AG09309 (cell line): ENCODE data around the gene LAIR1.
"Not testable (repeated sequence)": the region's sequence is repeated elsewhere in the genome, so short reads cannot be mapped to it uniquely, and the experiment has no call there.

Experiments
- DNase-seq: peaks from one replicate; pipeline ENCODE4 v3.0.0-alpha.2; 2010; ENCODE audit warnings: low read depth
- H3K4me3 ChIP-seq: 2 replicates; pipeline ENCODE4 v1.5.1; 2011; ENCODE audit warnings: mild to moderate bottlenecking, low read depth, low read length, moderate library complexity; ENCODE audit not compliant: control insufficient read depth
- TF ChIP-seq, protein P1 (sequence below): IDR thresholded peaks from 2 replicates; pipeline ENCODE4 v1.5.1; 2011; ENCODE audit warnings: mild to moderate bottlenecking, low read depth, low read length, inconsistent platforms; ENCODE audit not compliant: insufficient read depth, control insufficient read depth; ENCODE audit errors: missing control alignments

Gene LAIR1

DNA sequence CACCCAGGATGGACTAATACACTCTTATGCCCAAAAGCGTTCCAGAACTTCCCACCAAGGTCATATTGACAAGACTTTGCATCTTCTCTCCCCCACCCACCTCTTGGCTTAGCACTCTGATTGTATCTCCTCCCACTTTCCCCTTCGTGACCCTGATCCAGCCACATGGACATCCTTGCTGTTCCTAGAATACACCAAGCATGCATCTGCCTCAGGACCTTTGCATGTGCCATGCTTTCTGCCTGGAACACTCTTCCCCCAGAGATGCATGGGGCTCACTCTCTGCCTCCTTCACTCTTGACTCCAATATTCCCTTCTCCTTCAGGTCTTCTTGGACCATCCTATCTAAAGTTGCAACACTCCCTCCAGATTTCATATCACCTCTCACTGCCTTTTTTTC, 16.2 kb upstream of the LAIR1 start:
- H3K4me3 ChIP-seq = no peak overlapping the region
- TF ChIP-seq, protein P1, sequence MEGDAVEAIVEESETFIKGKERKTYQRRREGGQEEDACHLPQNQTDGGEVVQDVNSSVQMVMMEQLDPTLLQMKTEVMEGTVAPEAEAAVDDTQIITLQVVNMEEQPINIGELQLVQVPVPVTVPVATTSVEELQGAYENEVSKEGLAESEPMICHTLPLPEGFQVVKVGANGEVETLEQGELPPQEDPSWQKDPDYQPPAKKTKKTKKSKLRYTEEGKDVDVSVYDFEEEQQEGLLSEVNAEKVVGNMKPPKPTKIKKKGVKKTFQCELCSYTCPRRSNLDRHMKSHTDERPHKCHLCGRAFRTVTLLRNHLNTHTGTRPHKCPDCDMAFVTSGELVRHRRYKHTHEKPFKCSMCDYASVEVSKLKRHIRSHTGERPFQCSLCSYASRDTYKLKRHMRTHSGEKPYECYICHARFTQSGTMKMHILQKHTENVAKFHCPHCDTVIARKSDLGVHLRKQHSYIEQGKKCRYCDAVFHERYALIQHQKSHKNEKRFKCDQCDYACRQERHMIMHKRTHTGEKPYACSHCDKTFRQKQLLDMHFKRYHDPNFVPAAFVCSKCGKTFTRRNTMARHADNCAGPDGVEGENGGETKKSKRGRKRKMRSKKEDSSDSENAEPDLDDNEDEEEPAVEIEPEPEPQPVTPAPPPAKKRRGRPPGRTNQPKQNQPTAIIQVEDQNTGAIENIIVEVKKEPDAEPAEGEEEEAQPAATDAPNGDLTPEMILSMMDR = no peak
- no peak for DNase-seq

DNA sequence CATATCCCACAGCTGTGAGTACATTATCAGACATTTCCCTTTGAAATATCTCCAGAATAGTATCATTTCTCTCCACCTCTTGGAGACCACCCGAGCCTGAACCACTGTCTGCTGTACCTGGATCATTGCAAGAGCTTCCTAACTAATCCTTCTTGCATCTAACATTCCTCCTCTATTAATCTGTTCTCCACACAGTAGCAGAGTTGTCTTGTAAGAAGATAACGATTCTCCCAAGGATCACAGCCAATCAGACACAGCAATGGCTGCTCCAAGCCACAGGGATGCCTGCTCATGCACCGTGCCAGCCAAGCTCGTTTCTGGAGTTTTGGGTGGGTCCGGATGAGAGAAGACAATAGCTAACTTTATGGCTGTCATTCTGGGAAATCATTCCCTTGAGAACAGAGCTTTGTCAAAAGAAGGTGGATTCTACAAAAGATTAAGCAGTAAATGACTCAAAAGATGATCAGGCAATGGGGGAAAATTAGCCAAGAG, 14.5 kb upstream of the LAIR1 start:
- DNase-seq = no peak
- H3K4me3 ChIP-seq = no peak overlapping the region
- TF ChIP-seq, protein P1 = no peak

DNA sequence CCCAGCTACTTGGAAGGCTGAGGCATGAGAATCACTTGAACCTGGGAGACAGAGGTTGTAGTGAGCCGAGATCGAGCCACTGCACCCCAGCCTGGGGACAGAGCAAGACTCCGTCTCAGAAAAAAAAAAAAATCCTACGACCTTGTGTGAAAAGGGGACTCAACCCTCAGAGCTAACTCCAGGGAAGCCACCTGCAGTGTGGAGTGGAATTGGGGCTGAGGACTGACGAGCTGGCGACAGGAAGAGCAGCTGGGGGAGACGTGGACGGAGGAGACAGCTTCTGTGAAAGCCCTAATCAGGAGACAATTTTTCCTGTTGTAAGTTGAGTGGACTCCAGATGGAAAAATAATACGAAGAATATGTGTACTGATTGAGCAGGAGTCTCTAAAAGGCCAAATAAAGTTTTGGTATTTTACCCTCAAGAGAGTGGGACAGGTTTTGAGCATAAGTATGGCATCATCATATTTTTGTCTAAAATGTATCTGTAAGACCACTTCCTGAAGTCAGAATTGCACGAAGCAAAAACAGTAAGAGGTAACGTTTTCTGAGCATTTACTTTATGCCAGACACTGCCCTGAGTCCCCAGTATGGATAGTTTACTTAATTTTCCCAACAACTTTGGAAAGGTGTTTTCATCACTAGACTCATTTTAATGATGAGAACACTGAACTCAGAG, 12.0 kb upstream of the LAIR1 start:
- H3K4me3 ChIP-seq = no peak overlapping the region
- DNase-seq = no peak
- TF ChIP-seq, protein P1 = no peak

DNA sequence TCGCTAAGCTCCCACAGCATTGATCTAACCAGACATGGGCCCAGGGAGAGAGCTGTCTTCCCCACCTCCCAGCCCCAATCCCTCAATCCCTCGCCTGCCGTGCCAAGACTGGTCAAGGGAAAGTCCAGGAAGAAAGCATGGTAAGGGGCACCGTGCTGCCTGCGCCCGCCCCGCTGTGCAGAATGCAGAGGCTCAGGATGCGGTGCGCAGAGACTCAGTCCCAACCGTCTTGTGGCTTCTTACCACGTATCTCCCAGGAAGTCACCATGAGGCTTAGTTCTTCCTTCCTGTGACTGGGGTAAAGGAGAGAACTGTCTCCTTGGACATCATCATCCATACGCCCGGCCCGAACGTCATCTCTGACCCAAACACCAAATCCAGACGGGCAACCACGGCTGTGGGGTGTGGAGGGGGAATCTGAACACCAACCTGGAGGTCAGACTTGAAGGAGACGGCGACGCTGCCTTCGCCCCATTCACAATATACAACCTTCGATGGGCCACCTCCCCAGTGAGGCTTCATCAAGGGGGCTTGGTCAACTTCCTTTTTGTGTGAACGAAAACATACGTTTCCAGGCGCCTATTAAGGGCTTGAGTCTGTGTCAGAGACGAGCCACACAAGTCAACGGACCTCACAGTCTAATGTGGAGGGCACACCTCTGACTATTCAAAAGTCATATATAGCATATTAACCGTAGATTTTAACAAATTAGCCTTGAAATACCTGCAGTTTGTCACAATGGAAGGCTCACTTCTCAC, 10.6 kb upstream of the LAIR1 start:
- not testable (repeated sequence) for DNase-seq, H3K4me3 ChIP-seq

DNA sequence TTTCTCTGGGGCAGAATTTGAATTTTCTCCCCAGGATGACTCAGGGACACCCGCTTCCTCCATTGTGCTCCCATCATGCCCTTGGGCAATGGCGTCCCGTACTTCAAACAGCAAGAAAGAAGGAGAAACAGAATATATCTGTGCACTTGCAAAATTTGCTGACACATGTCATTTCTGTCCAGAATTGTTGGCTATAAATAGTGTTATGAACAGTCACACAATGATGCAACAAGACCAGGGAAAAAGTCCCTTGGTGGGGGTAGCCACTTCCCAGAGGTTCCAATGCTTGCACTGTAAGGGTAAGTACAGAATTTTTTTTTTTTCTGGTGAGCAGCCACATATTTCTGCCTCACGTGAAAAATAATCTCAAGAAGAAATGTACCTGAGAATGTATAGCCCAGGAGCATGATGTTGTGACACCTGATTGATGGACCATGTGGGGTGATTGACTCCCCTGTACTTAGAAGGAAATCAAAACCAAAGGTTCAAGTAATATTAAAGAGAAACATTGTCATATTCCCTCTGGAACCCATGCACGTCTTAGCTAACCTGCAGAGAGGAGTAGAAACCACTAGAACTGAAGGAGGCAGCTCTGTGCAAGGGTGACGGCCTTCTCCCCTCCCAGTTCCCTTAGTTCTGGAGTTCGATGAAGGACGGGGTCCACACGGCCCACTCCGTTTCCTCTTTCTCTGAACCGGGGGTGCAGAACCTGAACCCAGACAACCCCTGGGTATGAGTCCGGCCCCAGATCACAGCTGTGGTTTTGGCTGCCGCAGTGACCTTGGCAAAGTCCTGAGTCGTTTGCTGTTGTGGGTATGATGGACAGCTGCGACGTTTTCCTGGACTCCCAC, 9.3 kb upstream of the LAIR1 start:
- no peak for DNase-seq
- no peak overlapping the region for H3K4me3 ChIP-seq
- TF ChIP-seq, protein P1 = no peak

DNA sequence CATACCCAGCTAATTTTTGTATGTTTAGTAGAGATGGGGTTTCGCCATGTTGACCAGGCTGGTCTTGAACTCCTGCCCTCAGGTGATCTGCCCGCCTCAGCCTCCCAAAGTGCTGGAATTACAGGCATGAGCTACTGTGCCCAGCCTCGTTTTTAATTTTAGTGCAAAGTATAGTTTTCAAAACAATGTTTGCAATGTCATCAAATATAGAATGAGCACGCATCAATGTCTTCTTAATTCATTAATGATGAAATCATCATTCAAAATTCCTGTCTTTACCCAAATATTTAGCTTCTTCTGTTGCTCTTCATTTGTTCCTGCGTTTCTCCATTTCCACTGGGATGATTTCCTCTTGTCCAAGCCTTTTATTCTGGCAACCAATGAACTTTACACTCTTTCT, 6.7 kb upstream of the LAIR1 start:
- DNase-seq = not testable (repeated sequence)

DNA sequence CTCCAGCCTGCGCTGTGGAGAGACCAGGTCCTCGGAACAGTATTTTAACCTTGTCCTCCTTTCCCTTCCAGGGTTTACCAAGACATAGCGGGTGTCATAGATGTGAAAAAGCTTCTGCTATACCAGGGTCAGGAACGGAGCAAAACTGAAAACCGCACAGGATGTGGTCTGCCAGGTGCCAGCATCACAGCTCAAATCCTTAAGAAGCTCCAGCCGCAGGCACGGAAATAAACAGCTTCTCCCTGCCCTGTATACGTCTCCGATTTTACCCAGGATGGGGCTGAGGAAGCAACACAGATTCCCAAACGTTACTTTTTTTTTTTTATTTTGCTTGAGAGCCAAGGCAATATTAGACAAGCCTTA, 5.7 kb upstream of the LAIR1 start:
- H3K4me3 ChIP-seq, DNase-seq: not testable (repeated sequence)

More for the DNA sequence above, 6.7 kb upstream of the LAIR1 start:
- not testable (repeated sequence) for H3K4me3 ChIP-seq

DNA sequence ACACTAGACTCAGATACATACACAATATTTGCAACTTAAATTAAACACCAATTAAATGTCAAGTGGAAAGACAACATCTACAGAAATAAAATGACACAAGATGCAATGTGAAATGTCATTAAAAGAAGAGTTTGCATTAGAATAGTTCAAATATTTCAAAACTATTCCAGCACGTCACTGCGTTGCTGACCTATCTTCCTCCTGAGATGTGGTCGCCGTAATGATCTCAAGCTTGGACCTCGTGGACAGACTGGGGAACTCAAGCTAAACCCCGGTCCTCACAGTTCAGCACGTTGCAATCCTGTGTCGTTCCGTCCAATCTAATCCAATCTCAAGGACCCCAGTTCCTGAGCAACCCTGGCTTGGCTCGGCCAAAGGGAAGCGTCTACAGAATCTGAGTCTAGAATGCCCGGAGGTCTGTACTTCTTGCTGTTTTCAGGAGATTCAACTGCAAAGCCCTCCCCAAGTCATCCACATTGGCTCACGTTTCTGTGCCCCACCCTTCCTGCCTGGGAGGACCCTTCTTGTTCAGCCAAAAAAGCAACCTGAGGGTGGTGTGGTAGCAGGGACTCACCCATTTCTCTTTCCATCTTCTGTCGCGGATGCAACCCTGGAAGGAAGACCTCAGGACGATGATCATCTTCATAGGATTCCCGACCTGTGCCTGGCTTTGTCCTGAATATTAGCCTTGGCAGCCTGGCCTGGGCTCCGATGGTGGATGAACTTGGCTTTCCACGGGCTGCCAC, 5.1 kb upstream of the LAIR1 start:
- H3K4me3 ChIP-seq, DNase-seq: not testable (repeated sequence)
